H1 (cell line): ENCODE results near the gene TMEM147. TPM values are rescaled to one million over a fixed set of nuclear protein-coding genes. Genes with fewer than 3 reads are reported as not detected.

Experiments
- CBX5 ChIP-seq: fragments of 300-800, 300-1000 bp; sonication (generic); IDR thresholded peaks from 2 replicates; pipeline ENCODE4 v1.7.1; 2016; ENCODE audit warnings: antibody characterized with exemption, low read length, low read depth
- CHD1 ChIP-seq: IDR thresholded peaks from 2 replicates; pipeline ENCODE4 v1.6.1; 2012; ENCODE audit warnings: low read depth, low read length, improper control_type of control experiment
- CTBP2 ChIP-seq: IDR thresholded peaks from 2 replicates; pipeline ENCODE4 v1.7.0; 2011; ENCODE audit warnings: borderline replicate concordance, mild to moderate bottlenecking, moderate library complexity, mixed read lengths, low read length; ENCODE audit not compliant: insufficient read depth, insufficient read length
- EP300 ChIP-seq, 2 experiments: IDR thresholded peaks; 1 replicate in 1 of 2; 2 replicates in 1 of 2; pipeline ENCODE4 v1.6.1; 2011 to 2012; ENCODE audit warnings: low read depth in 2 of 2, low read length in 2 of 2, mild to moderate bottlenecking in 2 of 2, borderline replicate concordance in 1 of 2, inconsistent platforms in 1 of 2, moderate library complexity in 1 of 2
- EZH2 ChIP-seq: fragments of 200-600 bp; sonication (generic); IDR thresholded peaks from 2 replicates; pipeline ENCODE4 v1.7.1; 2012; ENCODE audit warnings: low read depth, mild to moderate bottlenecking, moderate library complexity, low read length, inconsistent platforms; ENCODE audit not compliant: severe bottlenecking
- GABPA ChIP-seq: IDR thresholded peaks from 2 replicates; pipeline ENCODE4 v1.6.1; 2011; ENCODE audit warnings: mild to moderate bottlenecking, low read length, moderate library complexity, borderline replicate concordance; ENCODE audit not compliant: insufficient read depth
- GTF2F1 ChIP-seq: IDR thresholded peaks from 2 replicates; pipeline ENCODE4 v1.6.1; 2012; ENCODE audit warnings: low read depth, low read length, improper control_type of control experiment, borderline replicate concordance
- HDAC2 ChIP-seq, 2 experiments: fragments of 300-600 bp in 1 of 2; sonication (generic) in 1 of 2; IDR thresholded peaks; 2 replicates each; pipeline ENCODE4 v1.6.1; 2011 to 2012; ENCODE audit warnings: low read depth in 2 of 2, low read length in 2 of 2, mild to moderate bottlenecking in 2 of 2, moderate library complexity in 2 of 2, borderline replicate concordance in 1 of 2, inconsistent platforms in 1 of 2
- JUN ChIP-seq: IDR thresholded peaks from 2 replicates; pipeline ENCODE4 v1.6.1; 2011; ENCODE audit warnings: low read depth, mild to moderate bottlenecking, improper control_type of control experiment, low read length
- KDM1A ChIP-seq: fragments of 200-600, 300-600 bp; sonication (generic); IDR thresholded peaks from 2 replicates; pipeline ENCODE4 v1.7.1; 2016; ENCODE audit warnings: mild to moderate bottlenecking, low read length, borderline replicate concordance
- NANOG ChIP-seq: IDR thresholded peaks from 2 replicates; pipeline ENCODE4 v1.6.1; 2011; ENCODE audit warnings: low read length, low read depth, mild to moderate bottlenecking, inconsistent platforms; ENCODE audit not compliant: insufficient read depth, poor library complexity, severe bottlenecking
- POU5F1 ChIP-seq: IDR thresholded peaks from 2 replicates; pipeline ENCODE4 v1.6.1; 2011; ENCODE audit warnings: low read depth, mild to moderate bottlenecking, low read length, moderate library complexity
- SAP30 ChIP-seq: fragments of 300-600 bp; sonication (generic); IDR thresholded peaks from 2 replicates; pipeline ENCODE4 v1.7.1; 2012; ENCODE audit warnings: low read length, moderate library complexity, mild to moderate bottlenecking, inconsistent platforms; ENCODE audit not compliant: insufficient read depth, insufficient replicate concordance
- SP2 ChIP-seq: IDR thresholded peaks from 2 replicates; pipeline ENCODE4 v1.6.1; 2012; ENCODE audit warnings: mild to moderate bottlenecking, low read length, inconsistent platforms
- SP4 ChIP-seq: IDR thresholded peaks from 2 replicates; pipeline ENCODE4 v1.6.1; 2012; ENCODE audit warnings: low read length, inconsistent platforms
- SRF ChIP-seq: IDR thresholded peaks from 2 replicates; pipeline ENCODE4 v1.6.1; 2011; ENCODE audit warnings: mild to moderate bottlenecking, low read depth, low read length, moderate library complexity
- TBP ChIP-seq: IDR thresholded peaks from 2 replicates; pipeline ENCODE4 v1.6.1; 2011; ENCODE audit warnings: low read depth, low read length, improper control_type of control experiment
- TEAD4 ChIP-seq: IDR thresholded peaks from 2 replicates; pipeline ENCODE4 v1.6.1; 2012; ENCODE audit warnings: low read depth, low read length, inconsistent platforms, mixed read lengths
- YY1 ChIP-seq: IDR thresholded peaks from 2 replicates; pipeline ENCODE4 v1.6.1; 2011; ENCODE audit warnings: low read depth, mild to moderate bottlenecking, low read length
- ZNF274 ChIP-seq: IDR thresholded peaks from 2 replicates; pipeline ENCODE4 v1.7.0; 2012; ENCODE audit warnings: low read length, borderline replicate concordance; ENCODE audit errors: extremely low read depth
- polyA plus RNA-seq, 7 experiments: library from polyadenylated mRNA; depleted of rRNA in 3 of 7; stranded (reverse) in 5 of 7; unstranded in 2 of 7; fragments of >200 nt in 5 of 7; fragments of 200-250 nt in 2 of 7; gene quantifications; 1 replicate in 5 of 7; 2 replicates in 1 of 7; 4 replicates in 1 of 7; pipeline versions ENCODE4 v1.2.1 to v1.2.3, GENCODE V29; 2011 to 2013; ENCODE audit warnings: missing spikeins in 2 of 7, mixed read lengths in 2 of 7
- total RNA-seq: library from RNA; stranded (reverse); fragmentation: NEBNext Ultra II Directional; extraction: Animal tissue kit (Norgen Biotek cat#: 25700); gene quantifications from 2 replicates; pipeline ENCODE4 v1.2.1, GENCODE V29; 2021
- TF ChIP-seq, protein P1 (sequence below), 3 experiments: IDR thresholded peaks; 1 replicate in 2 of 3; 2 replicates in 1 of 3; pipeline versions ENCODE4 v1.5.1 to v1.6.1; 2011; ENCODE audit warnings: low read length in 3 of 3, mild to moderate bottlenecking in 3 of 3, inconsistent platforms in 2 of 3, low read depth in 1 of 3, moderate library complexity in 1 of 3; ENCODE audit not compliant: insufficient read depth in 1 of 3; ENCODE audit errors: control extremely low read depth in 1 of 3

TMEM147 gene
- total and polyA plus RNA-seq, 2 of the 8 experiments (the other 6 are each of a cell fraction or from before 2014, with no cell fraction given): 159 to 418 TPM

DNA sequence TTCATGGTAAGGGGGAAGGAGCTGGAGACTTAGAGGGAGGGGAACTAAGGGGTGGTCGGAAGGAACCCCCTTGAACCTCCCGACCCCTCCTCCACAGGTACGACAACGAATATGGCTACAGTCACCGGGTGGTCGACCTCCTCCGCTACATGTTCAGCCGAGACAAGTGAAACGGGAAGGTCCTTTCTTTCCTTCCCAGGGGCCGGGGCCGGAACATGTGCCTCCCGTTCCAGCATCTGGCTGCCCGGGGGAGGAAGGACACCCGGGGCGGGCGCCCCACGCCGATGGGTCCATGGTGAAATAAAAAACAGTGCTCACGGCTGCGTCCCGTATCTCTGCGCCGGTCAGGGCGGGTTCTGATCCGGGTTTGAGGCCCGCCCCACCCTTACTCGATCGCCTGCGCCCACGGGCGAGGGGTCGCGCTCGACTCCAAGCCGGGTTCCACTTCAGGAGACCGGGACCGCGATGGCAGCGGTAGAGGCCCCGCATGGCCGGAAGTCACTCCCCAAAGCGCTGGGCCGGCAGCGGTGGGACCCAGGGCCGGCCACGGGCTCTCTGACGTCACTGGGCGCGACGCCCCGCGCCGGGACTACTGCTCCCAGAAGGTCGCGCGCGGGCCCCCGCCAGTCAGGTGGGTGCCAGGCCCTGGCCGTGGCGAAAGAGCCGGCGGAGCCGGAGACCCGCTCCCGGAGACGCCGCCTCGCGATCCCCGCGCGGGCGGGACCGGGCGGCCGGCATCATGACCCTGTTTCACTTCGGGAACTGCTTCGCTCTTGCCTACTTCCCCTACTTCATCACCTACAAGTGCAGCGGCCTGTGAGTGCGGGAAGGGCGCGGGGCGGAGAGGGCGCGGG is at the start of gene TMEM147 (continued):
- TF ChIP-seq KDM1A (no peak), GTF2F1 (no peak), TEAD4 (no peak), YY1 (no peak), TBP (peak; percentile 79; the same call in 1 of the 2 replicates), GABPA (no peak), SP4 (no peak), CHD1 (no peak), CTBP2 (peak; percentile 63), EZH2 (no peak), HDAC2 (IDR thresholded peaks at IDR 0.05; ENCODE audit: borderline replicate concordance in 1 of 2, low read depth in 2 of 2, low read length in 2 of 2) (peak in 1 of 2 experiments; percentile 40; a peak in 1 of 4 replicates), JUN (no peak), CBX5 (no peak), EP300 (IDR thresholded peaks at IDR 0.05; ENCODE audit: borderline replicate concordance in 1 of 2, low read depth in 2 of 2, low read length in 2 of 2) (no peak), NANOG (no peak), SRF (peak; percentile 72), ZNF274 (no peak), POU5F1 (no peak), SP2 (no peak), SAP30 (no peak)
- TF ChIP-seq, protein P1, sequence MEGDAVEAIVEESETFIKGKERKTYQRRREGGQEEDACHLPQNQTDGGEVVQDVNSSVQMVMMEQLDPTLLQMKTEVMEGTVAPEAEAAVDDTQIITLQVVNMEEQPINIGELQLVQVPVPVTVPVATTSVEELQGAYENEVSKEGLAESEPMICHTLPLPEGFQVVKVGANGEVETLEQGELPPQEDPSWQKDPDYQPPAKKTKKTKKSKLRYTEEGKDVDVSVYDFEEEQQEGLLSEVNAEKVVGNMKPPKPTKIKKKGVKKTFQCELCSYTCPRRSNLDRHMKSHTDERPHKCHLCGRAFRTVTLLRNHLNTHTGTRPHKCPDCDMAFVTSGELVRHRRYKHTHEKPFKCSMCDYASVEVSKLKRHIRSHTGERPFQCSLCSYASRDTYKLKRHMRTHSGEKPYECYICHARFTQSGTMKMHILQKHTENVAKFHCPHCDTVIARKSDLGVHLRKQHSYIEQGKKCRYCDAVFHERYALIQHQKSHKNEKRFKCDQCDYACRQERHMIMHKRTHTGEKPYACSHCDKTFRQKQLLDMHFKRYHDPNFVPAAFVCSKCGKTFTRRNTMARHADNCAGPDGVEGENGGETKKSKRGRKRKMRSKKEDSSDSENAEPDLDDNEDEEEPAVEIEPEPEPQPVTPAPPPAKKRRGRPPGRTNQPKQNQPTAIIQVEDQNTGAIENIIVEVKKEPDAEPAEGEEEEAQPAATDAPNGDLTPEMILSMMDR (IDR thresholded peaks at IDR 0.05; ENCODE audit: control extremely low read depth in 1 of 3, insufficient read depth in 1 of 3, low read depth in 1 of 3, low read length in 3 of 3): no peak
